Measurements from ENCODE around the gene SPTLC3. TPM values are rescaled to one million over a fixed set of nuclear protein-coding genes. Genes with fewer than 3 reads are reported as not detected.

SPTLC3 gene
- total RNA-seq, 1 donor from 2014 or later = 18.7 TPM

GRCh38 chr20:13180986-13181889 is 172.5 kb downstream of the SPTLC3 start:
- intact Hi-C loops (cut with DNase I) = no loop called here
- H3K27me3 ChIP-seq (ENCODE audit: low read depth) = no peaks in the 10 kb centered on the region
- H3K36me3 ChIP-seq = no peaks in the 10 kb centered on the region
- ATAC-seq = no peak
- no peaks in the 10 kb centered on the region for H3K4me1 ChIP-seq
- TF ChIP-seq, protein P1, sequence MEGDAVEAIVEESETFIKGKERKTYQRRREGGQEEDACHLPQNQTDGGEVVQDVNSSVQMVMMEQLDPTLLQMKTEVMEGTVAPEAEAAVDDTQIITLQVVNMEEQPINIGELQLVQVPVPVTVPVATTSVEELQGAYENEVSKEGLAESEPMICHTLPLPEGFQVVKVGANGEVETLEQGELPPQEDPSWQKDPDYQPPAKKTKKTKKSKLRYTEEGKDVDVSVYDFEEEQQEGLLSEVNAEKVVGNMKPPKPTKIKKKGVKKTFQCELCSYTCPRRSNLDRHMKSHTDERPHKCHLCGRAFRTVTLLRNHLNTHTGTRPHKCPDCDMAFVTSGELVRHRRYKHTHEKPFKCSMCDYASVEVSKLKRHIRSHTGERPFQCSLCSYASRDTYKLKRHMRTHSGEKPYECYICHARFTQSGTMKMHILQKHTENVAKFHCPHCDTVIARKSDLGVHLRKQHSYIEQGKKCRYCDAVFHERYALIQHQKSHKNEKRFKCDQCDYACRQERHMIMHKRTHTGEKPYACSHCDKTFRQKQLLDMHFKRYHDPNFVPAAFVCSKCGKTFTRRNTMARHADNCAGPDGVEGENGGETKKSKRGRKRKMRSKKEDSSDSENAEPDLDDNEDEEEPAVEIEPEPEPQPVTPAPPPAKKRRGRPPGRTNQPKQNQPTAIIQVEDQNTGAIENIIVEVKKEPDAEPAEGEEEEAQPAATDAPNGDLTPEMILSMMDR (IDR thresholded peaks at IDR 0.05) = no peak
- no peak overlapping the region for H3K4me3 ChIP-seq
- DNase-seq = no peak
- H3K9me3 ChIP-seq = no peaks in the 10 kb centered on the region
- H3K27ac ChIP-seq = no peak overlapping the region

DNA sequence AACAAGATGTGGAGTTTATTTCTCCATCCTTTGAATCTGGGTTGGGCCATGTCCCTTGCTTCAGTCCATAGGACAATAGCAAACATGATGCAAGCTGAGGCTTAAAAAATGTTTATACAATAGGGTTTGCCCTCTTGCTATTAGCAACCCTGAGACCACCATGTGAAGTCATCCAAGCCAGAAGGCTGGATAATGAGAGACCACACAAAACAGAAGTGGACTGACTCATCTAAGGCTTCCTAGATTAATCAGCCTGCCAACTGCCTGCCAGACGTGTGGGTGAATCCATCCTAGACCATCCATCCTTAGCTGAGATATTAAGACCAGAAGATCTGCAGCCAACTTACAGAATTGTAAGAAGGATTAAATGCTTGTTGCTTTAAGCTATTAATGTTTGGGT is 174.2 kb downstream of the SPTLC3 start:
- Histone ChIP-seq H3K4me1 (no peaks in the 10 kb centered on the region), H3K27ac (no peak overlapping the region), H3K27me3 (ENCODE audit: low read depth) (no peaks in the 10 kb centered on the region), H3K9me3 (peaks cover 5% of the 10 kb centered on the region), H3K4me3 (no peak overlapping the region), H3K36me3 (no peaks in the 10 kb centered on the region)
- TF ChIP-seq, protein P1 (IDR thresholded peaks at IDR 0.05) = no peak
- intact Hi-C loops (cut with DNase I) = no loop called here
- ATAC-seq = no peak
- no peak for DNase-seq

DNA sequence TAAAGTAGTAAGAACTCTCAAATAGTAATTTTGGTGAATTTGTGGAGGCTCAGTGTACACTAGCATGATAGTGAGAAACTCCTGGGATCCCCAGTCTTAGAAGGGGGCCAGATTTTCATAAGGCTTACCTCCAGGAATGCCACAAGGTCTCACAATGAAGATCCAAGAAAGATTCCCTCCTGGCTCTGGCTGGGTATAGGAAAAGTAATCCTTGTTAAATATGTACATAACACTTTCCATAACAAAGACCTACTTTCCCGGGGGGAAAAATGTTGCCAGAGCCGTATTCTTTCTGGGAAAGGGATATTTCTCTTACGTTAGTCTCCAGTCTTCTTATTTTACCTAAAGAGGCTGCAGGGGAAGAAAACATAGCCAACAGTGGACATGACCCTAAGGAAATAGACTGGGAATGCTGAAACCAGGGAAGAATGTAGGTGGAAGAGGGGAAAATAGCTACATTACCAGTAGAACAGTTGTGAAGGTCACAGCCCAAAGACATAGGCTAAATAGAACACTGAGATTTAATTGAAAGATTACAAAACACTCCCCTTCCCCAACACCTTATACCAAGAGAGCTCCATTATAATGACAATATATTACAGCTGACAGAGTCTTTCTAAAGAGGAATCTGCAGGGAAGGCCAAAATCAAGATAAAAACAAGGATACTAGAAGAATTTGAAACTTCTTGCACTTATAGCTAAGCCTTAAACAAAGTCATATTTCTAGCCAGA is 177.4 kb downstream of the SPTLC3 start:
- Histone ChIP-seq H3K27ac (no peak overlapping the region), H3K9me3 (peaks cover 5% of the 10 kb centered on the region), H3K27me3 (ENCODE audit: low read depth) (no peaks in the 10 kb centered on the region), H3K4me3 (no peak overlapping the region), H3K36me3 (no peaks in the 10 kb centered on the region), H3K4me1 (no peaks in the 10 kb centered on the region)
- intact Hi-C loops (cut with DNase I) = no loop called here
- TF ChIP-seq, protein P1 (IDR thresholded peaks at IDR 0.05) = no peak
- ATAC-seq (no peak), DNase-seq (no peak)

DNA sequence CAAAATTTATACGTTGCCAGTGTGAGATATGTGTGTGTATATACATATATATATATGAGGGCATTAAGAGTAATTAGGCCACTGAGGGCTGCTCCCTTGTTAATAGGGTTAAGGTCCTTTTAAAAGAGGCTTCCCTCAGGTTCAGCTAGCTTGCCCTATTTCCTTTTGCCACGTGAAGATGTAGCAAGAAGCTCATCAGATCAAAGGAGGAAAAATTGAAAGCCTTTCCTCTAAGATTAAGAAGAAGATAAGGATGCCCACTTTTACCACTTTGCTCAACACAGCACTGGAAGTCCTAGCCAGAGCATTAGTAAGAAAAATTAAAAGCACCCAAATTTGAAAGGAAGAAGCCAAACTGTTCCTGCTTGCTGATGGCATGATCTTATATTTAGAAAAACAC is 179.1 kb downstream of the SPTLC3 start:
- TF ChIP-seq, protein P1 (IDR thresholded peaks at IDR 0.05) = no peak
- H3K36me3 ChIP-seq = no peaks in the 10 kb centered on the region
- no peak for DNase-seq
- H3K27ac ChIP-seq = no peak overlapping the region
- no peaks in the 10 kb centered on the region for H3K4me1 ChIP-seq
- ATAC-seq = no peak
- intact Hi-C loops (cut with DNase I) = no loop called here
- no peak overlapping the region for H3K4me3 ChIP-seq
- no peaks in the 10 kb centered on the region for H3K27me3 ChIP-seq (ENCODE audit: low read depth)
- H3K9me3 ChIP-seq = peaks cover 5% of the 10 kb centered on the region

- H3K9me3 ChIP-seq = no peaks in the 10 kb centered on the region
- ATAC-seq (no peak), DNase-seq (no peak)
- no peaks in the 10 kb centered on the region for H3K4me1 ChIP-seq
- H3K27me3 ChIP-seq (ENCODE audit: low read depth) = no peaks in the 10 kb centered on the region
- TF ChIP-seq, protein P1 (IDR thresholded peaks at IDR 0.05) = no peak
- no peak overlapping the region for H3K27ac ChIP-seq
- H3K4me3 ChIP-seq = no peak overlapping the region
- no peaks in the 10 kb centered on the region for H3K36me3 ChIP-seq
- intact Hi-C loops (cut with DNase I) = no loop called here
Observed at GRCh38 chr20:13199279-13199678, 190.5 kb downstream of the SPTLC3 start.

Data from lower lobe of right lung (tissue), 2 donors.